ENCODE measurements around the gene TRPM7.

TRPM7 gene

GRCh38 chr15:50519740-50520425 is 166.7 kb downstream of the TRPM7 start:
- Histone ChIP-seq H3K4me2 (ENCODE audit: low read length) (no peak overlapping the region), H4K20me1 (ENCODE audit: control insufficient read depth, insufficient read depth, low read depth, low read length) (no peaks in the 10 kb centered on the region), H3K79me2 (ENCODE audit: control insufficient read depth, low read length) (no peaks in the 10 kb centered on the region), H3K36me3 (ENCODE audit: control insufficient read depth, low read length) (no peaks in the 10 kb centered on the region), H3F3A (ENCODE audit: control insufficient read depth, insufficient read depth) (no peaks in the 10 kb centered on the region), H3K4me3 (ENCODE audit: low read length) (no peak overlapping the region), H3K9me2 (replicated peaks; ENCODE audit: control insufficient read depth, low read length) (no peaks in the 10 kb centered on the region), H3K4me1 (ENCODE audit: control insufficient read depth, low read length) (no peaks in the 10 kb centered on the region), H3K9me3 (ENCODE audit: control insufficient read depth, insufficient read depth, low read length) (peaks cover 3% of the 10 kb centered on the region; the same call in 1 of the 2 replicates), H3K27me3 (ENCODE audit: control insufficient read depth, low read length) (no peaks in the 10 kb centered on the region), H3K27ac (ENCODE audit: low read depth, low read length) (no peak overlapping the region)
- TF ChIP-seq, protein P1, sequence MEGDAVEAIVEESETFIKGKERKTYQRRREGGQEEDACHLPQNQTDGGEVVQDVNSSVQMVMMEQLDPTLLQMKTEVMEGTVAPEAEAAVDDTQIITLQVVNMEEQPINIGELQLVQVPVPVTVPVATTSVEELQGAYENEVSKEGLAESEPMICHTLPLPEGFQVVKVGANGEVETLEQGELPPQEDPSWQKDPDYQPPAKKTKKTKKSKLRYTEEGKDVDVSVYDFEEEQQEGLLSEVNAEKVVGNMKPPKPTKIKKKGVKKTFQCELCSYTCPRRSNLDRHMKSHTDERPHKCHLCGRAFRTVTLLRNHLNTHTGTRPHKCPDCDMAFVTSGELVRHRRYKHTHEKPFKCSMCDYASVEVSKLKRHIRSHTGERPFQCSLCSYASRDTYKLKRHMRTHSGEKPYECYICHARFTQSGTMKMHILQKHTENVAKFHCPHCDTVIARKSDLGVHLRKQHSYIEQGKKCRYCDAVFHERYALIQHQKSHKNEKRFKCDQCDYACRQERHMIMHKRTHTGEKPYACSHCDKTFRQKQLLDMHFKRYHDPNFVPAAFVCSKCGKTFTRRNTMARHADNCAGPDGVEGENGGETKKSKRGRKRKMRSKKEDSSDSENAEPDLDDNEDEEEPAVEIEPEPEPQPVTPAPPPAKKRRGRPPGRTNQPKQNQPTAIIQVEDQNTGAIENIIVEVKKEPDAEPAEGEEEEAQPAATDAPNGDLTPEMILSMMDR (IDR thresholded peaks at IDR 0.05; ENCODE audit: low read depth, low read length, poor library complexity, severe bottlenecking): no peak
- no peak for TF ChIP-seq EZH2phosphoT487 (IDR thresholded peaks at IDR 0.05; ENCODE audit: borderline replicate concordance, low read length)

- Histone ChIP-seq H3K4me1 (ENCODE audit: control insufficient read depth, low read length) (no peaks in the 10 kb centered on the region), H3K27ac (ENCODE audit: low read depth, low read length) (no peak overlapping the region), H3K79me2 (ENCODE audit: control insufficient read depth, low read length) (no peaks in the 10 kb centered on the region), H3K27me3 (ENCODE audit: control insufficient read depth, low read length) (no peaks in the 10 kb centered on the region), H3K9me2 (replicated peaks; ENCODE audit: control insufficient read depth, low read length) (no peaks in the 10 kb centered on the region), H3K36me3 (ENCODE audit: control insufficient read depth, low read length) (no peaks in the 10 kb centered on the region), H3F3A (ENCODE audit: control insufficient read depth, insufficient read depth) (no peaks in the 10 kb centered on the region), H3K4me2 (ENCODE audit: low read length) (no peak overlapping the region), H3K9me3 (ENCODE audit: control insufficient read depth, insufficient read depth, low read length) (peaks cover 3% of the 10 kb centered on the region; the same call in 1 of the 2 replicates), H4K20me1 (ENCODE audit: control insufficient read depth, insufficient read depth, low read depth, low read length) (no peaks in the 10 kb centered on the region), H3K4me3 (ENCODE audit: low read length) (no peak overlapping the region)
- TF ChIP-seq, protein P1 (IDR thresholded peaks at IDR 0.05; ENCODE audit: low read depth, low read length, poor library complexity, severe bottlenecking): no peak
- TF ChIP-seq EZH2phosphoT487 (IDR thresholded peaks at IDR 0.05; ENCODE audit: borderline replicate concordance, low read length): no peak
Observed at GRCh38 chr15:50513001-50513400, 173.6 kb downstream of the TRPM7 start.
